Psoas muscle (tissue), 8 donors: Measurements from ENCODE around the gene IWS1. TPM values are rescaled to one million over a fixed set of nuclear protein-coding genes. Genes with fewer than 3 reads are reported as not detected.

Source experiments
- ATAC-seq, 4 donors: fragments of 200-7000 bp; cut with Tn5 transposase; one replicate each; pipeline ENCODE4 v1.9.1; 2020; ENCODE audit warnings: moderate library complexity in 3 of 4, mild to moderate bottlenecking in 2 of 4
- DNase-seq, 2 donors: peaks; one replicate each; pipeline ENCODE4 v3.0.0-alpha.2; 2020
- H3K27ac ChIP-seq: fragments of 200-600 bp; one replicate; pipeline ENCODE4 v1.8.0; 2022
- H3K27me3 ChIP-seq, 3 donors: fragments of 200-600 bp in 1 of 3; one replicate each; pipeline versions ENCODE4 v1.6.1 to v1.8.0; 2013 to 2022; ENCODE audit warnings: low read length in 2 of 3, mild to moderate bottlenecking in 2 of 3, moderate library complexity in 1 of 3; ENCODE audit not compliant: insufficient read depth in 3 of 3
- H3K36me3 ChIP-seq, 2 donors: fragments of 200-600 bp in 1 of 2; one replicate each; pipeline versions ENCODE4 v1.6.1 to v1.8.0; 2013 to 2022; ENCODE audit warnings: low read depth in 1 of 2, mild to moderate bottlenecking in 1 of 2, moderate library complexity in 1 of 2; ENCODE audit not compliant: insufficient read depth in 1 of 2
- H3K4me1 ChIP-seq: fragments of 200-600 bp; one replicate; pipeline ENCODE4 v1.8.0; 2022
- H3K4me3 ChIP-seq: fragments of 200-600 bp; one replicate; pipeline ENCODE4 v1.8.0; 2022; ENCODE audit warnings: mild to moderate bottlenecking
- H3K9me3 ChIP-seq: fragments of 200-600 bp; one replicate; pipeline ENCODE4 v1.8.0; 2022
- CTCF ChIP-seq: fragments of 200-600 bp; IDR thresholded peaks from one replicate; pipeline ENCODE4 v1.8.0; 2022; ENCODE audit warnings: antibody characterized with exemption
- WGBS, 3 donors: extraction: QIAGEN DNeasy Blood & Tissue Kit; methylation state at CpG; one replicate each; pipeline versions ENCODE4 v1.1.6 to v1.1.7; 2013; 5-methylcytosine and 5-hydroxymethylcytosine counted together
- intact Hi-C, 2 donors: fragments of 100-400 bp; cut with DNase I; formaldehyde crosslinking; loops; one replicate each; pipeline versions ENCODE4 v1.11.0 to v1.14.2; 2022
- polyA plus RNA-seq, 3 donors: library from polyadenylated mRNA; stranded (reverse); fragments of 200-250 nt; gene quantifications; one replicate each; pipeline ENCODE4 v1.2.3, GENCODE V29; 2013
- total RNA-seq, 4 donors: library from RNA; stranded (reverse); fragmentation: NEBNext Ultra II Directional in 2 of 4; extraction: Animal tissue kit (Norgen Biotek cat#: 25700) in 2 of 4; gene quantifications; one replicate each; pipeline versions ENCODE4 v1.2.1 to v1.2.4, GENCODE V29; 2021 to 2023
- donor health status: healthy with polysubstance abuse.
- donor health status: DM: no; HTN: no; CAD: no; lungs with moderate emphysema.
- donor health status: Bipolar disorder and iron deficiency.
- donor health status: healthy.
- donor health status: DM: yes; HTN: yes; CAD: no.
- donor health status: DM: no; HTN: no; CAD: no.
- donor health status: DM: no; HTN: no; CAD: no.
- donor health status: DM: yes; HTN: yes; CAD: no.

IWS1 gene
- total and polyA plus RNA-seq, 7 donors = 47.6 to 77.2 (median 62.5) TPM

- Histone ChIP-seq H3K9me3 (no peaks in the 10 kb centered on the region), H3K4me3 (no peak overlapping the region), H3K27ac (no peak overlapping the region), H3K4me1 (no peaks in the 10 kb centered on the region), H3K27me3 (no peaks in the 10 kb centered on the region), H3K36me3 (no peaks in the 10 kb centered on the region)
- no peak for DNase-seq
- intact Hi-C loops = no loop called here
- WGBS, 3 donors = 81 to 89% (median 83%) methylated on average over 13 of the region's 13 CpGs
- TF ChIP-seq CTCF = no peak
- ATAC-seq = peak in 1 of 4 donors; percentile 34
Observed at GRCh38 chr2:127437781-127438726, 88.2 kb downstream of the IWS1 start.

- H3K27ac ChIP-seq = no peak overlapping the region
- H3K4me3 ChIP-seq = no peak overlapping the region
- H3K27me3 ChIP-seq = no peaks in the 10 kb centered on the region
- no peak for TF ChIP-seq CTCF
- ATAC-seq (no peak), DNase-seq (no peak)
- H3K4me1 ChIP-seq = no peaks in the 10 kb centered on the region
- no peaks in the 10 kb centered on the region for H3K9me3 ChIP-seq
- H3K36me3 ChIP-seq = no peaks in the 10 kb centered on the region
- WGBS, 3 donors = 84 to 89% (median 88%) methylated on average over 9 of the region's 9 CpGs
- intact Hi-C loops = no loop called here
Observed at GRCh38 chr2:127437056-127437455, 89.2 kb downstream of the IWS1 start.

- WGBS, 3 donors = 88 to 93% (median 92%) methylated on average over 6 of the region's 6 CpGs
Observed at GRCh38 chr2:127434515-127434914, 91.8 kb downstream of the IWS1 start.

GRCh38 chr2:127431408-127432023 is 94.8 kb downstream of the IWS1 start:
- TF ChIP-seq CTCF = no peak
- Histone ChIP-seq H3K4me1 (no peaks in the 10 kb centered on the region), H3K27ac (no peak overlapping the region), H3K27me3 (peaks cover 0 to 1% (median 0%) of the 10 kb centered on the region in 3 donors), H3K36me3 (no peaks in the 10 kb centered on the region), H3K4me3 (no peak overlapping the region), H3K9me3 (no peaks in the 10 kb centered on the region)
- ATAC-seq = no peak
- 74 to 79% (median 77%) methylated on average over 14 of the region's 14 CpGs for WGBS, 3 donors
- no peak for DNase-seq
- intact Hi-C loops = no loop called here

More at GRCh38 chr2:127434515-127434914, 91.8 kb downstream of the IWS1 start:
- H3K27ac ChIP-seq = no peak overlapping the region
- H3K9me3 ChIP-seq = no peaks in the 10 kb centered on the region
- DNase-seq (no peak), ATAC-seq (no peak)
- H3K4me1 ChIP-seq = no peaks in the 10 kb centered on the region
- intact Hi-C loops = no loop called here
- H3K36me3 ChIP-seq = no peaks in the 10 kb centered on the region
- no peak overlapping the region for H3K4me3 ChIP-seq
- no peak for TF ChIP-seq CTCF
- no peaks in the 10 kb centered on the region for H3K27me3 ChIP-seq

Other genes starting within 250 kb of the IWS1 start
- 10 to 100 TPM; 28.2 to 31.2 (median 29.2) TPM for gene ERCC3, start 232.3 kb downstream of the IWS1 start, total RNA-seq
- gene ERCC3, start 232.3 kb downstream of the IWS1 start, polyA plus RNA-seq = 10 to 100 TPM; 22.2 to 54.9 (median 27.2) TPM
- gene MAP3K2, start 138.5 kb downstream of the IWS1 start, total RNA-seq = 10 to 100 TPM; 25.9 to 37.1 (median 30.9) TPM
- 10 to 100 TPM in 1 of 3 donors, 1 to 10 TPM in 2; 4.2 to 11.7 (median 7.2) TPM for gene MAP3K2, start 138.5 kb downstream of the IWS1 start, polyA plus RNA-seq
- gene PROC, start 108.1 kb downstream of the IWS1 start, total RNA-seq = under 1 TPM in 1 of 4 donors, not detected in 3; 0.60 TPM
- gene PROC, start 108.1 kb downstream of the IWS1 start, polyA plus RNA-seq = under 1 TPM in 1 of 3 donors, not detected in 2; 0.05 TPM
- under 1 TPM; 0.28 to 0.55 (median 0.51) TPM for gene MYO7B, start 9.2 kb upstream of the IWS1 start, total RNA-seq
- under 1 TPM; 0.44 to 0.61 (median 0.47) TPM for gene MYO7B, start 9.2 kb upstream of the IWS1 start, polyA plus RNA-seq
- under 1 TPM in 1 of 4 donors, not detected in 3; 0.17 TPM for gene GPR17, start 119.7 kb upstream of the IWS1 start, total RNA-seq
- gene GPR17, start 119.7 kb upstream of the IWS1 start, polyA plus RNA-seq = under 1 TPM; 0.14 to 0.35 (median 0.21) TPM
- 10 to 100 TPM in 3 of 4 donors, 1 to 10 TPM in 1; 9.3 to 31.8 (median 20.5) TPM for gene LIMS2, start 149.0 kb upstream of the IWS1 start, total RNA-seq
- gene LIMS2, start 149.0 kb upstream of the IWS1 start, polyA plus RNA-seq = 10 to 100 TPM; 12.1 to 16.4 (median 12.9) TPM
- 1 to 10 TPM; 1.6 to 3.7 (median 2.1) TPM for gene SFT2D3, start 175.0 kb upstream of the IWS1 start, total RNA-seq
- gene SFT2D3, start 175.0 kb upstream of the IWS1 start, polyA plus RNA-seq = 1 to 10 TPM; 1.5 to 4.1 (median 2.5) TPM